ENCODE measurements around the gene ZFP57. TPM values are rescaled to one million over a fixed set of nuclear protein-coding genes. Genes with fewer than 3 reads are reported as not detected.

The ZFP57 gene
- total RNA-seq, 2 donors from 2014 or later, result 0.57 to 1.7 TPM

GRCh38 chr6:29694637-29695036, 13.7 kb upstream of the ZFP57 start:
- TF ChIP-seq CTCF (IDR thresholded peaks at IDR 0.05), result no peak
- DNase-seq (ENCODE audit: low spot score), result no peak
- 54% methylated on average over 3 of the region's 3 CpGs for WGBS
- H3K27me3 ChIP-seq (replicated peaks; ENCODE audit: insufficient read depth), result no peaks in the 10 kb centered on the region
- no peak overlapping the region for H3K27ac ChIP-seq
- no peaks in the 10 kb centered on the region for H3K9me3 ChIP-seq
- no peaks in the 10 kb centered on the region for H3K36me3 ChIP-seq
- no peaks in the 10 kb centered on the region for H3K4me1 ChIP-seq (replicated peaks)
- H3K4me3 ChIP-seq, result no peak overlapping the region
- intact Hi-C loops (cut with DNase I), result no loop called here

DNA sequence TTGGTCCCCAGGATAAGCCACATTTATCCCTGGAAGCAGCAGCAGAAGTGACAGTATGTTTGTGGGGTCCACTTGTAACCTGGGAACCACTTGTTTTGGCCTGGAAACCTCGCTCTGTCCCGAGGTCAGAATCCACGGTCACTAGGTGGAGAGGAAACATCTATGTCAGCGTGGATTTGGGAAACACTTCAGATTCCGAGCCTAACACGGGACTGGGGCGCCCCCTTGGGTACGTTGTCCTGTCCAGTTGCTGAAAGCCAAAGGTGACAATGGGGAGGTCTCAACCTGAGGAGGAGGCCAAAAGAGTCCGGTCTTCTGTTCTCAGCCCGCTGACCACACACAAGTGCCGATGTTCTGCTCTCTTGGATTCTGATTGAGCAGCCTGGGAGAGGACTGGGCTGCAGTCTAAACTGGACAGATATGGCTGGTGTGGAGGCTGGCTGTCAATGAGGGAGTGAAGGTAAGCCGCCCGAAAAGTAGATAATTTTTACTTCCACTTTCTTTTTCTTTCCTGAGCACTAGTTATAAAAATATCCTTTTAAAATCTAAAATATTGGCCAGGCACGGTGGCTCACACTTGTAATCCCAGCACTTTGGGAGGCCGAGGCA, 4.9 kb upstream of the ZFP57 start:
- TF ChIP-seq POLR2A (IDR thresholded peaks at IDR 0.05) (no peak), POLR2AphosphoS5 (IDR thresholded peaks at IDR 0.05) (no peak), CTCF (IDR thresholded peaks at IDR 0.05) (no peak)

DNA sequence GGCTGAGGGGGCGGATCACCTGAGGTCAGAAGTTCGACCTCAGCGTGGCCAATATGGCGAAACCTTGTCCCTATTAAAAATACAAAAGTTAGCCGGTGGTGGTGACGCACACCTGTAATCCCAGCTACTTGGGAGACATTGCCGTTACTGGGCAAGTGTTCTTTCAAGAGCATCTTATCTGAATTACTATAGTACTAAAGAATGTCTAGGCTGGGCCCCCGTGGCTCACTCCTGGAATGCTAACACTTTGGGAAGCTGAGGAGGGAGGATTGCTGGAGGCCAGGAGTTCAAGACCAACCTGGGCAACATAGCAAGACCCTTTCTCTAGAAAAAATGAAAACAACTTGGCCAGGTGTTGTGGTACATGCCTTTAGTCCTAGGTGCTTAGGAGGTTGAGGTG, 859 bp upstream of the ZFP57 start:
- H3K4me3 ChIP-seq, result no peak overlapping the region
- DNase-seq (ENCODE audit: low spot score), result no peak
- H3K36me3 ChIP-seq, result no peaks in the 10 kb centered on the region
- 87% methylated on average over 8 of the region's 8 CpGs for WGBS
- H3K4me1 ChIP-seq (replicated peaks), result no peaks in the 10 kb centered on the region
- H3K27me3 ChIP-seq (replicated peaks; ENCODE audit: insufficient read depth), result no peaks in the 10 kb centered on the region
- TF ChIP-seq CTCF (IDR thresholded peaks at IDR 0.05), result no peak
- TF ChIP-seq POLR2AphosphoS5 (IDR thresholded peaks at IDR 0.05), result no peak
- TF ChIP-seq POLR2A (IDR thresholded peaks at IDR 0.05), result no peak
- H3K27ac ChIP-seq, result no peak overlapping the region
- H3K9me3 ChIP-seq, result no peaks in the 10 kb centered on the region
- intact Hi-C loops (cut with DNase I), result no loop called here

More for the DNA sequence above, 4.9 kb upstream of the ZFP57 start:
- Histone ChIP-seq H3K27me3 (replicated peaks; ENCODE audit: insufficient read depth) (no peaks in the 10 kb centered on the region), H3K4me3 (no peak overlapping the region), H3K9me3 (no peaks in the 10 kb centered on the region), H3K4me1 (replicated peaks) (no peaks in the 10 kb centered on the region), H3K36me3 (no peaks in the 10 kb centered on the region), H3K27ac (no peak overlapping the region)
- intact Hi-C loops (cut with DNase I), result no loop called here
- WGBS, result 76% methylated on average over 15 of the region's 15 CpGs
- no peak for DNase-seq (ENCODE audit: low spot score)

GRCh38 chr6:29680416-29680815, 536 bp downstream of the ZFP57 start:
- no peak overlapping the region for H3K27ac ChIP-seq
- intact Hi-C loops (cut with DNase I), result no loop called here
- H3K36me3 ChIP-seq, result no peaks in the 10 kb centered on the region
- H3K4me1 ChIP-seq (replicated peaks), result no peaks in the 10 kb centered on the region
- WGBS, result 84% methylated on average over 24 of the region's 24 CpGs
- no peak overlapping the region for H3K4me3 ChIP-seq
- TF ChIP-seq POLR2AphosphoS5 (IDR thresholded peaks at IDR 0.05), result no peak
- no peak for TF ChIP-seq CTCF (IDR thresholded peaks at IDR 0.05)
- no peak for TF ChIP-seq POLR2A (IDR thresholded peaks at IDR 0.05)
- H3K9me3 ChIP-seq, result no peaks in the 10 kb centered on the region
- DNase-seq (ENCODE audit: low spot score), result no peak
- no peaks in the 10 kb centered on the region for H3K27me3 ChIP-seq (replicated peaks; ENCODE audit: insufficient read depth)

GRCh38 chr6:29679962-29680361, 990 bp downstream of the ZFP57 start:
- DNase-seq (ENCODE audit: low spot score), result no peak
- no peak overlapping the region for H3K4me3 ChIP-seq
- H3K36me3 ChIP-seq, result no peaks in the 10 kb centered on the region
- TF ChIP-seq CTCF (IDR thresholded peaks at IDR 0.05) (no peak), POLR2AphosphoS5 (IDR thresholded peaks at IDR 0.05) (no peak), POLR2A (IDR thresholded peaks at IDR 0.05) (no peak)
- H3K27ac ChIP-seq, result no peak overlapping the region
- no peaks in the 10 kb centered on the region for H3K9me3 ChIP-seq
- no peaks in the 10 kb centered on the region for H3K27me3 ChIP-seq (replicated peaks; ENCODE audit: insufficient read depth)
- no peaks in the 10 kb centered on the region for H3K4me1 ChIP-seq (replicated peaks)
- intact Hi-C loops (cut with DNase I), result no loop called here
- 76% methylated on average over 13 of the region's 13 CpGs for WGBS
